ENCODE measurements around the gene RNF130.

GRCh38 chr5:180099733-180100611, 28.4 kb upstream of the RNF130 start:
- TF ChIP-seq ZFP3 (CRISPR knock-in tag; IDR thresholded peaks at IDR 0.05) (no peak), ZNF8 (CRISPR knock-in tag; IDR thresholded peaks at IDR 0.05) (no peak), PATZ1 (CRISPR knock-in tag; IDR thresholded peaks at IDR 0.05; ENCODE audit: borderline replicate concordance) (no peak), TSHZ2 (CRISPR knock-in tag; IDR thresholded peaks at IDR 0.05) (no peak), PPARA (CRISPR knock-in tag; IDR thresholded peaks at IDR 0.05; ENCODE audit: borderline replicate concordance) (no peak), TCF4 (CRISPR knock-in tag; IDR thresholded peaks at IDR 0.05; ENCODE audit: borderline replicate concordance) (no peak), ZC3H10 (CRISPR knock-in tag; IDR thresholded peaks at IDR 0.05) (no peak), CSDC2 (CRISPR knock-in tag; IDR thresholded peaks at IDR 0.05) (no peak), ZFP30 (CRISPR knock-in tag; IDR thresholded peaks at IDR 0.05) (no peak), ESRRG (CRISPR knock-in tag; IDR thresholded peaks at IDR 0.05) (no peak)

All from SK-N-SH treated with all-trans-retinoic acid at 6 μM for 48 hours (cell line).